GM15510 (cell line): ENCODE results near the gene MBP.

ENCODE experiments used
- POLR2A ChIP-seq: IDR thresholded peaks from 3 replicates; pipeline ENCODE4 v1.6.1; 2011; ENCODE audit warnings: borderline replicate concordance; ENCODE audit not compliant: insufficient read length; ENCODE audit errors: extremely low read depth

MBP gene

DNA sequence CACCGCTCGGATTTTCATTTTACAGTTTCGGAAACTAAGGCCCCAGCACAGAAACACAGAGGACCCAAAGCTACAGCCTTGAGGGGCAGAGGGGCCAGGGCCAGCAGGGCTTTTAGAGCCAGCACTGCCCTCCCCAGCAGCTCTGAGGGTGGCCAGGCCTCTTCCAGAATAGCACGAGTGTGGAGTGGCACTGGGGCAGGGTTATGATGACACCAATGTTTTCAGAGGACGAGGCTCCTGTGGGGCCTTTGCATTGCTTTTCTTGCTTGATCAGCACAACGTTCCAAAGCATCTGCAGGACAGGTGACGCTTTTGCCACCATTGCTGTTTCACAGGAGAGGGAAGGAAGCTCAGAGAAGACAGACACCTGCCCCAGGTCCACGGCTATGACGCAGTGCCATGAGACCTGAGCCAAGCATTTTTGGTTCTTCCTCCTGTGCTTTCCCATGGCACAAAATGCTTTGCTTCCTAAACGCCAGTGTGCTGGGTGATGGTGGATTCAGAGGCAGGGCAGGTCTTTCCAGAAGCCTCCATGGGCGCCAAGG, 126.9 kb downstream of the MBP start:
- TF ChIP-seq POLR2A: no peak

GRCh38 chr18:77004555-77005380, 127.8 kb downstream of the MBP start:
- TF ChIP-seq POLR2A: no peak

DNA sequence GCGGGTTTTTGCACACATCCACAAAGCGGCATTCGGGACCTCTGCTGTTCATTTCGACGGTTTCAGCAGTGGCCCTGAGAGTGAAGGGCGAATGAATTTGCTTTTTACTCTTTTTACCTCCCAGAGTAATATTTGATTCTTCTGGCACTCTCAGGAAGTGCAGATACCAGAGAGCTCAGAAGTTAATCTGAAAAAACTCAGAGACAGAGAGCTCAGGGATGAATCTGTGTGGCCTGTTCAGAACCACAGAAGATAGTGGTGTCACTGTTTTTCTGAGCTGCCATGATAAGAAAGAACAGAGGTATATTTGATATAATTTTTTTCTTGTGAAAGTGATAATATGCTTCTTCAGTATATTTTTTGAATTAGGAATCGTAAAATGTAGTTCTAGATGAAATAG, 129.3 kb downstream of the MBP start:
- no peak for TF ChIP-seq POLR2A

DNA sequence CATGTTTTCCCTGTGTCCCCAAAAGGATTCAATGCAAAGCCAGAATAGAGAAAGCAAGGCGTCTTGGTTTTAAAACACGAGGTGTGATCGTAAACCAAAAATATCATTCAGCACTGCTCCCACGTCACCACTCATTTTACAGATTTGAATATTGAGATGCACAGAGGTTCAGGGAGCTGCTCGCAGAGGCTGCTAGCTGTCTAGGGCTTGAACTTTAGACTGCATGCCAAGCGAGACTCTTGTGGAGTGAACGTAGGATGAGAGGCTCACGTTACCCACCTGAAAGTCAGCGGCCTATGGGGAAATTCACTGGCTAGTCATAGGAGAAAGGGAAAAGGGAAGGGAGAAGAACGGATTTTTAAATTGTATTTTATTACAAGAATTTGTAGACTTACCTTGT, 130.1 kb downstream of the MBP start:
- no peak for TF ChIP-seq POLR2A

GRCh38 chr18:77001979-77002378, 130.6 kb downstream of the MBP start:
- TF ChIP-seq POLR2A: no peak

DNA sequence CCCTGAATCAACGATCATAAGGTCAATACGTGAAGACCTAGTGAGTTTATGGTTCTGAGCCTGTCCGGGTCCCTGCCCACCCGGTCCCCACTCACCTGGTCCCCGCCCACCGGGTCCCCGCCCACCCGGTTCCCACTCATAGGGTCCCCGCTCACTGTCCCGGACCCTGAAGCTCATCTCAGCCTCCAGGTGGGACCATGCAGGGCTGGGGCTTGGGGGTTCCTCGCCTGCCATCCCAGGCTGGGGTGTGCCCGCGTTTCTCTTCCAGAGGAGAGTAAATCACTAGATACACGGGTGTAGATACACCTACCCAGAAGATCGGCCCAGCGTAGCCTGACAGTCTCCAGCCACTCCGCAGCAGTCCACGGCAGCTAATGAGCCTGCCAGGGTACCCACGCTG, 131.5 kb downstream of the MBP start:
- no peak for TF ChIP-seq POLR2A

- TF ChIP-seq POLR2A: no peak
Measured at GRCh38 chr18:77000527-77000926, 132.1 kb downstream of the MBP start.

GRCh38 chr18:76999077-76999476, 133.5 kb downstream of the MBP start:
- TF ChIP-seq POLR2A: no peak

- no peak for TF ChIP-seq POLR2A
Measured at GRCh38 chr18:76997951-76998808, 134.4 kb downstream of the MBP start.

DNA sequence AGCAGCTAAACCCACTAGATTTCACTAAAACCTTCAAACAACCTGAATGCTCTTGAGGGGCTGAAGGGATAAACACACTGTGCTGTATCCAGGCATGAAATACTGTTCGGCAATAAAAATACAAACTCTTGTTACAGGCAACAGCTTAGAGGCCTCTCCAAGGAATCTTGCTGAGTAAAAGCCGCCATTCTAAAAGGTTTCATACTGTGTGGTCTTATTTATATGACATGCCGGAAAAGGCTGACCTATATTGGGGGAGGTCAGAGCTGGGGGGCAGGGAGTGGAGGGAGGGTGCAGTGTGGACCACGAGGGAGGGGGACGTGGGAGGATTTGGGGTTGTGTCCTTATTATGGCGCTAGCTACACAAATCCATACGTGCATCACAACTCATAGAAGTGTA, 136.2 kb downstream of the MBP start:
- no peak for TF ChIP-seq POLR2A

DNA sequence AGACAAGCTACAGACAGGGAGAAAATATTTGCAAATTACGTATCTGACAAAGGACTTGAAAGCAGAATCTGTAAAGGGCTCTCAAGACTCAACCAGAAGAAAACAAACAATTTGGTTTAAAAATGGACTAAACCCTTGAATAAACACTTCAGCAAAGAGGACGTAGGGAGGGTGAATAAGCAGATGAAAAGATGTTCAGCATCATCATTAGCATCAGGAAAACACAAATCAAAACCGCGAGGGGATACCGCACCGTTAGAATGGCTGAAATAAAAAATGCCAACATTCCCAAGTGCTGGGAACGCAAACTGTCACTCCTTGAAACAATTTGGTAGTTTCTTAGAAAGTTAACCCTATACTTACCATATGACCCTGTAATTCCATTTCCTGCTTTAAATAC, 136.7 kb downstream of the MBP start:
- no peak for TF ChIP-seq POLR2A

DNA sequence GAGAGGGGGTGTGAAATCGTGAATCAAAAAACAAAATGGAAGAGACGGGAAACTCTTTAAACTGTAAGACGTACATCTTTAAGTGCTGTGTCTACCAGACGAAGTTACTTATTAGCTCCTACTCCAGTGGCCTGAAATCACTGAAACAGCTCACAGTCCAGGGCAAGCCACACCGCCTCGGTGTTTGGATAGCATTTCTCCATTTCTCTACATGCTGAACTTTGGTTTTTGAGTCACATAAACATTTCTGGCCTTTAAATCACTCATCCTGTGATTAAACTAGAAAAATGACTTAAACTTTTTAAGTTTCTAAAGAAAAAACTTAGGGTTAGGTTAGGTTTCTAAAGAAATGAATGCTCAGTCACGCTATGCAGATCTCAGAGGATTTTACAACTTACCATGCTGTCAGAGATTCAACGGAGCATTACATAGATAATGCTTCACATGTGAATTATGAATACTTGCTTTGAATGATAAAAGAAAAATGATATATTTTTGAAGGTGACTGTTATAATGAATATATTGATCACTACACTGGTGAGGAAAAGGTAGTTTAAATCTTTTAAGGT, 138.4 kb downstream of the MBP start:
- TF ChIP-seq POLR2A: no peak

DNA sequence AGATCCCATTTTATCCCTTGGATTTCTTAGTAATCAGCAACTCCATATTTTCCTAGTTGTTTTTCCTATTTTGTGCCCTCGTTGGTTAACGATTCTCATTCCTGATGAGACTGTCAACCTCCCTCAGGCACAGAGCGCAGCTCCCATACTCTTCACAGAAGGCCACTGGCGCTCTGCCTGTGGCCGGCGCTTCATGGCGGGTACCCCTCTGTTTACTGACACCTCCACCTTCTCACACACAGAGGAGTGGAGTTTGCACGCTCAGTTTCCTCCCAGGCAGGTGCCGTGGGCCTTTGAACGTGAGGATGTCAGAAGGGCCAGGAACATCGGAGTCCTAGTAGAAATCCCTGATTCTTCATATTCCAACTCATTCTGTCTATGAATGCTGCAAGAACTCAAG, 139.0 kb downstream of the MBP start:
- no peak for TF ChIP-seq POLR2A

GRCh38 chr18:76993085-76993382, 139.5 kb downstream of the MBP start:
- TF ChIP-seq POLR2A: no peak
